Measurements from ENCODE around the gene FAM83C.

The FAM83C gene

GRCh38 chr20:35291654-35292503 is at the start of gene FAM83C:
TSS of gene FAM83C (minus strand) at chr20:35292425. CDS start at chr20:35292304, 121 bp downstream.
- no peak for DNase-seq (ENCODE audit: low spot score)

DNA sequence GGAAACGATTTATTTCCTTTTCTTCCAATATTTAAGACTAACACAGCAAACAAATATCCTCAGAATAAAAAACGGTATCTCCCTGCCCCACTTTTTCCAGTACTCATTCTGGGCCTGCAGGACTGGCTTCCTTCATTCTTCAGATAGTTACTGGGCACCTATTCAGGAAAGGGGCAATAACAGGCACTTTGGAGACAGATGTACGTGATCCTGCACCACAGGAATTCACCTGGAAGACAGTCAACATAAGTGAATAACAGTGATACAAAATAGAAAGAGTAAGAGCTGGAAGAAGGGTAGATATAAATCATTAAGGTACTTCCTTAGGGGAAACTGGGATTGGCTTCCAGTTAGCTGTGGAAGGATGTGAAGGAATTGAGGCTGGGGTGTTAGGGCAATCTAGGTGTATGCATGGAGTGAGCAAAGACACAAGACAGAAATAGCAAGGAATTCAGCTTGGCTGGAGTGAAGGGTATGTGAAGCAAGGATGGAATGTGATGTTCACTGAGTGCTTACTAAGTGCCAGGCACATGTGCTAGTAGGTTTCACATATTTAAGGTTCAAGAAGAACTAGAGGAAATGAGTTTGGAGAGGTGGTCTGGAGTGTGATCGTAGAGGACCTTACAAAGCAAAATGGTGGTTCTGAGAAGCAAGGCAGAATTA is 49.3 kb upstream of the FAM83C start:
- DNase-seq (ENCODE audit: low spot score) = no peak

- DNase-seq (ENCODE audit: low spot score) = no peak
These were observed 48.2 kb upstream of the FAM83C start for GRCh38 chr20:35340436-35340835.

- no peak for DNase-seq (ENCODE audit: low spot score)
These were observed 47.4 kb upstream of the FAM83C start for GRCh38 chr20:35339636-35340035.

- DNase-seq (ENCODE audit: low spot score) = no peak
These were observed 46.8 kb upstream of the FAM83C start for GRCh38 chr20:35339007-35339406.

- DNase-seq (ENCODE audit: low spot score) = no peak
These were observed 42.3 kb upstream of the FAM83C start for GRCh38 chr20:35334311-35335101.

- DNase-seq (ENCODE audit: low spot score) = no peak
These were observed 41.4 kb upstream of the FAM83C start for GRCh38 chr20:35333606-35334005.

DNA sequence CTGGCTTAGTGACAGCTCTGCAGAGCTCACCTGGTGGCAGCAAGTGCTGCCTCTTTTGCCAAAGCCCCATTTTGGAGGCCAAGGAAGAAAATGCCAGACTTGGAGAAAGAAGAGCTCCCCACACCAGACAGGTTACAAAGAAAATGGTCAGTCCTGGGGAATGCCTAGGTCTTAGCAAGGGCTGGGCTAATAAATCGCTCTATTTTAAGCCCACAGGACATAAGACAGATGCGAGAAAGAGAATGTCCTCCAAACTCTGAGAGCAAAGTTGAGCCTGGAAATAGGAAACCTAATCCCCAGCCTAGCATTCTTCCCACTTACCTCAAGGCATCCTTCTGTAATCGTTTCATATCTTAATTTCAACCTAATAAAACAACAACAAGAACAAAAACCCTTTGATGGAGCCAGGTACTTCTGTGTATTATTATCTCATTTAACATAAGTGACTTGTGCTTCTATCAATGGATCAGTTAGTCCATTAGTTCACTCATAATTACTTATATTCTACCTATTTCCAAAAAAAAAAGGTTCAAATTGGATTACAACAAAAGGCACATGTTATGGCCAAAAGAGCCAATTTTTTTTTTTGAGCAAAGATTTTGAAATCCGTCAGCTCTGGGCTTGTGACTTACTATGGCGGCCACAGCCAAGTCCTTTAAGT is 40.4 kb upstream of the FAM83C start:
- DNase-seq (ENCODE audit: low spot score) = no peak

DNA sequence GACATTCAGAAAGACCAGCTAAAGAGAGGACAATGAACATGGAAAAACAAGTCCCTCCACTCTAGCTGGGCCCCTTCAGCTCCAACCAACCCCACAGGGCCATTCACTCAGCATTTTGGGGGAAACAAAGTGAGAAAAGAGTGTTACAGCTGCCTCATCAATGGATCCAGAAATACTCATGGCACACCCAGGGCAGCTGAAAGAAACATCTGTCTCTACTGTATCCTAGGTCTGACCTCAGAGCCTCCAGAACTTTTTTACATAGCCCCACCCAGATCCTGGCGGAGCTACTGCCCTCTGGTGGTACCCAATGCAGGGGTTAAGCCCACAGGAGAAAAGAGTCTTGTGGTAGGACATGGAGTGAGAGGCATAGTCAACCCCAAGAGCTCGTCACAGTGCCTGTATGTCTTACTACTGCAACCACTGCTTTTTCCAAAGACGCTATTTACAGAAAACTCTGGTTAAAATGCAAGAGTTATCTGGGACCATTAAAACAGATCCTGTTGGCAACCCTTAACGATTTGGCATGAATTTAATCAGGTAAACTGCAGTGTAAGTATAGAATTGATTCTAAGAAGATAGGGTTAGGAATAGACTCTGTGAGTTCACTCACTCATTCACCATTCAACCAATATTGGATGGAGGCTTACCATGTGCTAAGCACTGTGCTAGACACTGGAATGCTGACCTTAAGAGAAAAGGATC is 37.4 kb upstream of the FAM83C start:
- peak; percentile 43 for DNase-seq (ENCODE audit: low spot score)

GRCh38 chr20:35328689-35329088 is 36.5 kb upstream of the FAM83C start:
- DNase-seq (ENCODE audit: low spot score) = no peak

GRCh38 chr20:35328095-35328685 is 36.0 kb upstream of the FAM83C start:
- no peak for DNase-seq (ENCODE audit: low spot score)

DNA sequence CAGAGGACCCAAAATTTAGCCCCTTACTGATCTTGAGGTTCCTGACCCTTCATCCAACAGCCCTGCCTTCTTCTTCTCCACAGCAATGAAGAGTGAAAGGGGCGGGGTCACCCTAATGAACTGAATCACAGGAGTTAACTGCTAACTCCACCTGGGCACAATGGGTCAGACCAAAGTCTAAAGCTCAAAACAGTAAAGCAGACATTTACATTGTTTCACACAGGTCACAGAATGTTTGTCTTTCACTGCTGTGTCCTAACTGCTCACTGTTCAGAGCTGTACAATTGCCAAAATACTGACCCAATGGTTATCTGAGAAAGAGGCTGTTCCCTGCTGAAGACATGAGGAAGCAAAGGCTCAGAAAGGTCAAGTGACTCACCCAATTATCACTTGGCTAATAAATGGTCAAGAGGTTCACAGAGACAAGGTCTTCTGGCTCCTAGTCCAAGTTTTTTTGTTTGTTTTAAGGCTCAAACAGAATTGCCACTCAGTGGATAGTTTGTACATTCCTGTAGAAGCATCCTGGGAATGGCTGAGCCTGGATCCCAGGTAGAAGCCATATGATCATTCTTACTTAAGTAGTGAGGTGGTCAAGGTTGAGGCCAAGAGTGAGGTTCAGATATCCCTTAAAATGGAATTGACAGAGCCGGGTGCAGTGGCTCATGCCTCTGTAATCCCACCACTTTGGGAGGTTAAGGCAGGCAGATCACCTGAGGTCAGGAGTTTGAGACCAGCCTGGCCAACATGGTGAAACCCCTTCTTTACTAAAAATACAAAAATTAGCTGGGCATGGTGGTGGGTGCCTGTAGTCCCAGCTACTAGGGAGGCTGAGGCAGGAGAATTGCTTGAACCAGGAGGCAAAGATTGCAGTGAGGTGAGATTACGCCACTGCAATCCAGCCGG is 35.1 kb upstream of the FAM83C start:
- peak; percentile 50 for DNase-seq (ENCODE audit: low spot score)

- DNase-seq (ENCODE audit: low spot score) = no peak
These were observed 34.5 kb upstream of the FAM83C start for GRCh38 chr20:35326740-35327073.

DNA sequence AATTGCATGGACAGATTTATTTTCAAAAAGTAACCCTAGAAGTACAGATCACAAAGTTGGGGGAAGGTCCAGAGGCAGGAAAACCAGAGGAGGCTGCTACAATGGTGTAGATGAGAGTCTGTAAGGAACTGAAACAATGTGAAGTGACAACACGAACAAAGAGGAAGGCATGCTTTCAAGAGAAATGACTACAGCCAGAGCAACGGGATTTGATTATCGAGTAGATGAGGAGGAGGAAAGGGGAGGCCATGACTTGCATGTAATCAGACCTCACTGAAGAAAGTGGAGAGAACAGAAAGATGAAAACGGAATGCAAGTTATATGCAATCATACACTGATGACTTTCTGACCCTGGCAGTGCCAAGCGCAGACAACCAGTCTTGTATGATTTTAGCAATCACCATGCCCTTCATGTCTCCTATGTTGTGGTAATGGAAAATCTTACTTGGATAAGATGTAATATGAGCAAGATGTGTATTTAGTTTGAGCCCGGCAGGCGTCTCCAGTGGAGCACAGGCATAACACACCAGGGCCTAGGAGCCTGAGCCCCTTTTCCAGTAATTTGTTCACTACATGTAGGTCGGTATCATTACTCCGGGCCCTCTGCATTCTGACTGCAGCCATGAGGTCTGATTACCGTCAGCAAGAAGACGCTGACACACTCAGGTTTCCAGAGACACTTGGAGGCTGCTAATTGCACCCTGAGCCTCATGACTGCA is 34.0 kb upstream of the FAM83C start:
- no peak for DNase-seq (ENCODE audit: low spot score)

DNA sequence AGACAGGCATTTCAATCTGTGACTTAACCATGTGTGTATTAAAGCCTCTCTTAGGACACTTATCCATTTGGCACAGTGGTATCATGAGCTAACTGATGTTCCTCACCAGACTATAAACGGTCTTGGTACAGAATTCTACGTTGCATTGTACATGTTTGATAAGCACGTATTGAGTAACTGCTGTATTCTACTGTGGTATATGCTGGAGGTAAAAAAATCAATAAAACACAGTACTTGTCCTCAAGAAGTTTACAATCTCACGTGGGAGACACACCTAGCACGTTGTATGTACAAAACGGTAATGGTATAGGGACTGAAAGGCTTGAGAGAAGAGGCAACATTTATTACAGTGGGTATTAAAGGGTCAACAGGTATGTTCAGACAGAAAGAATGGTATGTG is 33.2 kb upstream of the FAM83C start:
- DNase-seq (ENCODE audit: low spot score) = no peak

- peak; percentile 52 for DNase-seq (ENCODE audit: low spot score)
These were observed 28.3 kb upstream of the FAM83C start for GRCh38 chr20:35320396-35321126.

- DNase-seq (ENCODE audit: low spot score) = no peak
These were observed 27.6 kb upstream of the FAM83C start for GRCh38 chr20:35319871-35320197.

GRCh38 chr20:35319192-35319870 is 27.1 kb upstream of the FAM83C start:
- DNase-seq (ENCODE audit: low spot score) = peak; percentile 15
